CD4-positive, alpha-beta T cell treated with Interleukin-12 subunit alpha and Interleukin-12 subunit beta, for 1 hour (primary cell): ENCODE data around the gene RASSF6.
A peak's percentile ranks its signal among the peaks of the same experiment; 100 is the strongest.
"Not testable (repeated sequence)": the region's sequence is repeated elsewhere in the genome, so short reads cannot be mapped to it uniquely, and the experiment has no call there.

Experiments
- DNase-seq: peaks from one replicate; pipeline ENCODE4 v3.0.0-alpha.2; 2020

Gene RASSF6, protein sequence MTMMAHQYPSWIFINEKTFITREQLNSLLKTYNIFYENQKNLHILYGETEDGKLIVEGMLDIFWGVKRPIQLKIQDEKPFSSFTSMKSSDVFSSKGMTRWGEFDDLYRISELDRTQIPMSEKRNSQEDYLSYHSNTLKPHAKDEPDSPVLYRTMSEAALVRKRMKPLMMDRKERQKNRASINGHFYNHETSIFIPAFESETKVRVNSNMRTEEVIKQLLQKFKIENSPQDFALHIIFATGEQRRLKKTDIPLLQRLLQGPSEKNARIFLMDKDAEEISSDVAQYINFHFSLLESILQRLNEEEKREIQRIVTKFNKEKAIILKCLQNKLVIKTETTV

DNA sequence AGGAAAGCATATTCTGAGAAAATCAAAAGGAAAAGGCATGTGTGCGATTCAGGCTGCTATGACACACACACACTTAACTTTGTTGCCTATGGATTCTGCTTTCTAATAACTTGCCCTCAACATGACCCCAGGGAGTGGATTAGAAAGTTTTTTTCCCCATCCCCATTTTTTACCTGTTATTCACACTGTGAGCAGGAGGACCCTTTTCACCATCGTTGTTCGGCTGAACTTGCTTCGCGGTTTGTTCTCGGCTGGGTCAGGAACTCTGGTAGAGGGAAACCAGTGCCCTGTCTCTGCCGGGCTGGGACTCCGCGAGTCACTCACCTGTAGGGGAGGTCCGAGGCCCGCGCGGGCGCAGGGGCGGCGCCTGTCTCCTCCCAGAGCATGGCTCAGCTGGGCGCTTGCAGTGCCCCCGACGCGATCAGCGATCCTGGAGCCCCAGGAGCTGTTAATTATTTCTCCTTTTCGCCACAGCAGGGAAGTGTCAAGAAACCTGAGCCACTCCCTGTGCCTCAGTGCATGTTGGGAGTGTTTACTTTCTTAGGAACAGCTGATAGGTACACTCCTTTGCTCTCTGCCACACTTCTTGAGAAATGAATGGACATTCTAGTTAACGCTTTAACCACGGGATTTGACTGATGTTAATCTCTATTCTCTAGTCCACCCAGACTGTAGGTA is at the start of gene RASSF6:
Gene RASSF6 (minus strand): TSS at position 322 of the 678 bp plus-strand sequence. CDS start 8,641 bp downstream, outside the sequence.
- DNase-seq: peak; percentile 6

DNA sequence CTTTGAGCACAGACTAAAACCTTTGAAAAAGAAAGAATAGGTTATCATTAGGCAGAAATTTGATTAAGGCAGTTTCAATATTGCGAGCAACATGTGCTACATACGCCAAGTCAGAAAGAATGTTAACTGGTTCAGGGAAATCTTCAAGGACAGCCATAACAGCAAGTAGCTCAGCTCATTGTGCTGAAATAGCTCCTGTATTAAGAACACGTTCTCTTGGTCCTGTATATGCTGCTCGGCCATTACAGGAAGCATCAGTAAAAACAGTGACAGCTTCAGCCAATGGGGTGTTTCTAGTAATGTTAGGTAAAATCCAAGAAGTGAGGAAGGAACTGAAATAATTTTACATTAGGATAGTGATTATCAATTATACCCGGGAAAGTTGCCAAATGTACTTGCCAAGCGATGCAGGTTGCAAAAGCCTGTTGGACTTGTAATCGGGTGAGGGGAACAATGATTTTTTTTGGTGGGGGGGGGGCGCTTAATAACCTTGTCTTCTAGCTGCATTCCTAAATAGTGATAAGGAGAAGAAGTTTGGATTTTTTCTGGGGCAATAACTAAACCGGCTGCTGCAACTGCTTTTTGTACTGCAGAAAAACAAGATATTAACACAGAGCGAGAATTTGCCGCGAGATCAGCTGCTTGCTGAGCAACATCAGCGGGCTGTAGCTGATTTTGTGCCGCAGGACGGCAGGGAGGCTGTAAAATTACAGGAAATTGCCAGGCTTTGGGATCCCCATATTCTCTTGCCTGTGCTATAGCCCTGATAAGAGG is 49.4 kb upstream of the RASSF6 start:
- no peak for DNase-seq

DNA sequence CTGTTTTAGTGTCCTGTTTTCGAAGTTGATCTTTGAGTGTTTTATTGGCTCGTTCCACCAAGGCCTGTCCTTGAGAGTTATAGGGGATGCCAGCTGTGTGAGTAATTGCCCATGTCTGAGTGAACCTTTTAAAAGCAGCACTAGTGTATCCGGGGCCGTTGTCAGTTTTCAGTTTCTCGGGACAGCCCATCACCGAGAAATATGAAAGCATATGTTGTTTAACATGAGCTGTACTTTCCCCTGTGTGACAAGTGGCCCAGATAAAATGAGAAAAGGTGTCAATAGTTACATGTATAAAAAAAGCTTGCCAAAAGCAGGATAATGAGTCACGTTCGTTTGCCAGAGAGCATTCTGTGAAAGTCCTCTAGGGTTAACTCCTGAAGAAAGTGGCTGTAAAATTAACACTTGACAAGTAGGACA is 48.6 kb upstream of the RASSF6 start:
- DNase-seq: no peak

DNA sequence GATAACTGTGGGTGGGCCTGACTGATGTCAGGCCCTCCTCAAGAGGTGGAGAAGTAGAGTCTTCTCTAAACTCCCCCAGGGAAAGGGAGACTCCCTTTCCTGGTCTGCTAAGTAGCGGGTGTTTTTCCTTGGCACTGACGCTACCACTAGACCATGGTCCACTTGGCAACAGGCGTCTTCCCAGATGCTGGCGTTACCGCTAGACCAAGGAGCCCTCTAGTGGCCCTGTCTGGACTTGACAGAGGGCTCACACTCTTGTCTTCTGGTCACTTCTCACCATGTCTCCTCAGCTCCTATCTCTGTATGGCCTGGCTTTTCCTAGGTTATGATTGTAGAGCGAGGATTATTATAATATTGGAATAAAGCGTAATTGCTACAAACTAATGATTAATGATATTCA is 45.7 kb upstream of the RASSF6 start:
- not testable (repeated sequence) for DNase-seq

DNA sequence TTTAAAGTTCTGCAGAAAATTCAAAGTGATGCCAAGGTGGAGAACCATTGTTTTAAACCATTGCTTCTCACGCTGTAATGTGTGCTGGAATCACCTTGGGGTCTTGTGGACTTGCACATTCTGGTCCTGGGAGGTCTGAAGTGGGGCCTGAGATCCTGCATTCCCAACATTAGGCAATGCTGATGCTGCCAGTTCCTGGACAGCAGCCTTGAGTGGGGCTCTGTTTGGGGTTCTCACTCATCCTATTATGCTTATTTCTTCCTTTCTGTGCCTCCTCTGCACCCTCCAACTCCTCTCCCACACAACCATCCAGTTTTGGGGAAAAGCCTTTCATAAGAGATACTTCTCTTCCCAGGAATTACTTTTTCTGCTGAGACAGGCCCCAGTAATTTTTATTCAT is 44.2 kb upstream of the RASSF6 start:
- no peak for DNase-seq

DNA sequence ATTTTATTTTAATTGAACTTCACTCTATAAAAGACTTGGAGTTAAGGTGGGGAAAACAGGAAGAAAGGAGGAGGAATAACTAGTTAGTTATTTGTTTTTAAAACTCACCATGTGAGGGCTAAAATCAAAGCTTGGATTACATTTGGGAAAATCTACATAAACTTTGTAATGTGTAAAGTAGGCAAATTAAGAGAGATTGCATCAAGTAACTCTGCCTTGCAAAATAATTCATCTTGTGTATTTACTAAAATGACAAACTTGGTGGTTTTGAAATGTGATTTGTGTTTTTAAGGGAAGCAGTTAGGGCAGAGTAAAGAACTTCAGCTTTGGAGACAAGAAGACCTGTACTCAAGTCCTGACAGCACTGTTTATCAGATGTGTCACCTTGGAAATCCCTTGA is 43.3 kb upstream of the RASSF6 start:
- DNase-seq: no peak

DNA sequence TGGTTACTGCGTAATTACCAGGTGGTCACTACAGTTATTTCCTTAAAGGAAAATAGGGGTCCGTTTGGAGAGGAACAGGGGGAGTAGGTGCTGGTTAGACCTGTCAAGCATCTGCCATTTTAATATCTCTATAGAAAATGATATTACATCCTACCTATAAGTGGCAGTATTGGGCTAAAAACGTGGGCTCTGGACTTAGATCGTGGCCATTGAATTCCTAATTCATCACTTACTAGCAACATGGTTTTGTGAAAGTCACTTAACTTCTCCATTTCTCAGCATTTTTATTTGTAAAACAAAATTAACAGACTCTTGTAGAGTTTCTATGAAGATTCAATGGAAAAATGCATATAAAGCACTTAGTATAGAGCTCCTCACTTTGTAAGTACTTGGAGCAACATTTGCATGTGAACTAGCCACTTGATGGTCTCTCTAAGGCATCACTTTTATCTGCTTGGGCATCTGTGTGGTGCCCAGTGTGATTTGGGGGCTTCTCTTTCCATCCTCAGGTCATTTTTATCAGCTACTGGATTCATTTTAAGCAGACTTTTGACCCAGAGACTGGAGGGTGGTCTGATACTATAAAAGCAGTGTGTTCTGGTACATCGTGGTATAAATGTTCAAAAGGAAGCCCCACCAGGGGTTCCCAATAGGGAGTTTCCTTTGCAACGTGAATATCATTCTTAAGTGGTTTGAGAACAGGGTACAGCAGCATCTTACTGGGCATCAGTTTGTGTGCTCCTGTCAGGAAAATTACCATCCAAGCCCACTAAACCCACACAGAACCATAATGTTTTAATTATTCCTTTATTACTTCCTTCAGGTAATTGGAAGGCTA is 42.7 kb upstream of the RASSF6 start:
- no peak for DNase-seq

DNA sequence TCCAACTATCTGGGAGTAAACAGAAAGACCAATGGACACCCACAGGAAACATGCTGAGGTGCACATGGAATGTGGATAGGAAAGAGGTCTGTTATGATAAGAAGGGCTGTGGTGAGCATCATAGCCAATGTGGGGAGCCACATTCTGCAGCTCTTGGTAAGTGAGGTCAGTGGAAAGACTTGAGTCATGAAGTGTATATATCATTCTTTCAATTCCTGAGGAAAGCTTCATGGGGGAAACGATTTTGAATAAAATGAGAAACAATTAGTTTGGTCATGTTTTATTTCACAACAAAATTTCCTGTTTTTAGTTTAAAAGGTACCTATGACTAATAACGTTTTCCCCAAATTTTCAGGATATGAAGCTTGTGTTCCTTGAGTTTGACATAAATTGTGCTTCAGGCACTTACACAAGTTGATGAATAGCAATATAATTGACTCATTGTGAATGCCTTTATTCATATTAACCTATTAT is 41.4 kb upstream of the RASSF6 start:
- DNase-seq: no peak

DNA sequence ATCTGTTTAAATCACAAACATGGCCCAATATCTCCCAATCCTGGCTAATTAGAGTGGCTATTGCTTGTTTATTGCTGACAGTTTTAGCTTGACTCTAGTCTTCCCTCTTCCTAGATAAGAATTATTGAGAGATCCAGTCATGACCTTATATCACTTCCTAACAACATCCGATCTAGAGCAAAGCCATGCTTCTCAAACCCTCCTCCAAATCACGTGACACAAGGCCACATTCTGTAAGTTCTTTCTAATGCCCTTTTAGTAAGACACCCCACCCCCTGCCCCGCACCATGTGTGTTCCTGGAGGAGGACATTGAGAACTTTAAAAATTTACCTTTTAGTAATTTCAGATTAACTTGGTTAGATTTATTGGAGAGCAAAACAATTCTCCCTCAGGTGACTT is 40.6 kb upstream of the RASSF6 start:
- DNase-seq: no peak

DNA sequence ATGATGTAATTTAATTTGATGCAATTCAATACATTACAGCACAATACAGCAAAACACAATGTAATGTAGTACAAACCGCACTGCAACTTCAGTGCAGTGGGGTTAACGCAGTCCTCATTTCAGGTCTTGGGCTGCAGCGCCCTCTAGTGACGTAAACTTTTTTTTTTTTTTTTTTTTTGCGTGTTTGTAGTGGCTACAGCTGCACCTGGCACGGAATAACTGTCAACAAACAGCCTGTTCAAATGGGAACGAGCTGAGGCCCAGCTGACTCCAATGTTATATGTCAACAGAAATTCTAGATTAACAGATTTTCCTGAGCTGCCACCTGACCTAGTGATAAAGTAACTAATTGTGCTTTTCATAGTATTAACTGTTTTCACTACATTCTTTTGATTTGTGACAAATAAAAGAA is 33.5 kb upstream of the RASSF6 start:
- DNase-seq: peak; percentile 11

DNA sequence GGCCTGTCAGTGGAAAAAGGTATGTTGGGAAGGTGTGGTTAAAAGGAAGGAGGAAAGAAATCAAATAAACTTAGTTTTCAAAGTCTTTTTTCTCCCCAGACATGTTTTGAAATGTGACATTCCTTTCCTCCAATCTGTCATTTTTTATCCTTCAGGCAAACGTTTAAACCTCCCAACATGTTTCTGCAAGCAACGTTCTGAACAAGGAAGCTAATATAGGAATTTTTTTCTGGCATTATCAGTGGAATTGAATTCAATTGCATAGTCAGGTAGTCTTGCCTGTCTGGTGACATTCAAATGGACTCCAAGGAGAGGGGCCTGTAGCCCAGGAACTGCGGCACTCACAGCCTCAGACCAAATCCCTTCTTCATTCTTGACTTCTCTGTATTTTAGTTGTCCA is 30.0 kb upstream of the RASSF6 start:
- no peak for DNase-seq

DNA sequence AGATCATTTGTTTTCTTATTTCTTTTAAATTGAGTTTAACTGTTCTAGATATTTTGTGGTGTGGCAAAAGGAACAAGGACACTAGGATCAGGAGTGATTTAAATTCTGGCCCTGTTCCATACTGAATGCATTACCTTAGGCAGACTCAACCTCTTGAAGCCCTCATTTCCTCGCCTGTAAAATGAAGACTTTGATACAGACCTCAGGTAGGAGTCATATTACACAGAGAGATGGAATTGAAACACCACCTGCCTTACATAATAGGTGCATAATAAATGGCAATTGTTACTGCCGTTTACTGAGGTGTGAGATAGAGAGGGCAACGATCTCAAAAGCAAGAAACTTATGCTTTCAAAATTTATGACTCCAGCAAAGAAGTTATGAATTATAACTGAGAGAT is 28.2 kb upstream of the RASSF6 start:
- DNase-seq: no peak

DNA sequence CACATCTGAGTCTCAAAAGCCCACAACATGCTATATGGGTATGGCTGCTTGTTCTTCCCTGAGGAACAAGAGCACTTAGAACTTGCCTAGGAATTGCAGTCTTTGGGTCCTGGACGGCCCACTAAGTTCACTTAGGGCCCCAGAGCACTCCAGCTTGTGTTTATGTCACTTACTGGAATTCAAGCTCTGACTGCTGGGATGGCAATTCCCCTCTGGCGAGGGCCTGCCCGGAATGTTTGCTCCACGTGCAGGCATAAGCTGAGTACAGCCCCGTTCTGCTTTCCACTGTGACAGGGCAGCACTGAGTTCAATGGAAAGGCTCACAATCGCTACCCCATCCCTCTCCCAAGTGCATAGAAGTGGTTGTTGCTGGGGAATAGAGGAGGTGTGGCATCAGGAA is 25.9 kb upstream of the RASSF6 start:
- DNase-seq: no peak

DNA sequence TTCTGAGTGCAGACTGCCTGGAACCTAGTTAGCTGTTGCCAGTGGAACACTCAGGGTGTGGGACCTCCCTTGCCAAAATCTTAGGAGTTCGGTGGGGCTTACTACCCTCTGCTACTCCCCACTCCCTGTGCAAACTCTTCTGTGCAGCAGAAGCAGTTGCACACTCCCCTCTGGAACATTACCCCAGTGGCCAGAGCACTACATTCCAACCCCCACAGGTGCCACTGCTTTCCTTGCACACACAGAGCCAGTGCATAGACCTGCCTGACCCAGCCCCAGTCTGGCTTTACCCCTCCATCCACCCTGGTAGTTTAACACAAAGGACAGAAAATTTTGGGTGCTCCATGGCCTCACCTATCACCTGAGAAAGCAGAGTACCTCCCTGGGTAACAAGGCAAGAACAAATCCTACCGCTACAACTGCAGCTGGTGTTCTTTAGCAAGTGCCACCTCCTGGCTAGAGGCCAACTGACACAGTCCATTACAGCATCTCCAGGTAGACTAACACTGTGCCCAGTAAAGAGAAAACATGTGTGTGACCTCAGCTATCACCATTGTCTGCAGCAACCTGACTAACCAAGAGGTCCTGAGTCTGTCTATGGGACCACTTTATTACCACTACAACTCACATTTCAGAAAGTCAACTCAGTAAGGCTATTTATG is 11.5 kb upstream of the RASSF6 start:
- no peak for DNase-seq

DNA sequence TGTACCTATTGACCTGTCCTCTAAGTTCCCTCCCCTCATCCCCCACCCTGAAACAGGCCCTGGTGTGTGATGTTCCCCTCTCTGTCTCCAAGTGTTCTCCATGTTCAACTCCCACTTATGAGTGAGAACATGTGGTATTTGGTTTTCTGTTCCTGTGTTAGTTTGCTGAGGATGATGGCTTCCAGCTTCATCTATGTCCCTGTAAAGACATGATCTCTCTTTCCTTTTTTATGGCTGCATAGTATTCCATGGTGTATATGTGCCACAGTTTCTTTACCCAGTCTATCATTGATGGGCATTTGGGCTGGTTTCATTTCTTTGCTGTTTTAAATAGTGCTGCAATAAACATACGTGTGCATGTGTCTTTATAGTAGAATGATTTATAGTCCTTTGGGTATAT is 8.6 kb upstream of the RASSF6 start:
- not testable (repeated sequence) for DNase-seq

DNA sequence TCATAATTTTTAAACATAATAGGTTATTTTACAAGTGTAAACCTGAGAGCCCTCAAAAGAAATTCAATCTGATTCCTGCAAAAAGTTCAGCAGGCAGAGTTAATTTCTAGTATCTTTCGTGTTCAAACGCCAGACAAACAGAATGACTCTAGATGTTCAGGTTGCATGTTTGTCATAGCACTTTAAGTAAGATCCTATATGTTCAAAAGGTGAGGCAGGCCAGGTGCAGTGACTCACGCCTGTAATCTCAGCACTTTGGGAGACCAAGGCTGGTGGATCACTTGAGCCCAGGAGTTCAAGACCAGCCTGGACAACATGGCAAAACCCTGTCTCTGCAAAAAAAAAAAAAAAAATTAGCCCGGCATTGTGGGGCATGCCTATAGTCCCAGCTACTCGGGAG is 1.1 kb upstream of the RASSF6 start:
- no peak for DNase-seq

DNA sequence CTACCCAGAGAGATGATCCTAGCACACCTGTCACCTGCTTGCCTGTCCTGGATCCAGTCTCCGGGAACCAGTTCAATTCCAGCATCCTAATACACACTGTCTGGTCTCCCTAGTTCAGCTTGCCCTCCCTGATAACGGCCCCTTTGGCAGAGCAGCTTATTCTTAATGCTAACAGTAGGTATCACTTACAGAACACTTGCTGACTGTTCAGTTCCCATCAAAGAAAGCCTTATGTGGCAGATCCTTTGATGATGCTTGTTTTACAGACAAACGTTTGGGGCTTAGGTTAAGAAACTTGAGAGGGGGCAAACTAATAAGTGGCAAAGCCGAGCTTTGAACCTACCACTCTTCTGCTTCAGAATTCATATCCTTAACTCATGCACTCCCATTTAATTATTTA is 890 bp downstream of the RASSF6 start:
- DNase-seq: no peak

DNA sequence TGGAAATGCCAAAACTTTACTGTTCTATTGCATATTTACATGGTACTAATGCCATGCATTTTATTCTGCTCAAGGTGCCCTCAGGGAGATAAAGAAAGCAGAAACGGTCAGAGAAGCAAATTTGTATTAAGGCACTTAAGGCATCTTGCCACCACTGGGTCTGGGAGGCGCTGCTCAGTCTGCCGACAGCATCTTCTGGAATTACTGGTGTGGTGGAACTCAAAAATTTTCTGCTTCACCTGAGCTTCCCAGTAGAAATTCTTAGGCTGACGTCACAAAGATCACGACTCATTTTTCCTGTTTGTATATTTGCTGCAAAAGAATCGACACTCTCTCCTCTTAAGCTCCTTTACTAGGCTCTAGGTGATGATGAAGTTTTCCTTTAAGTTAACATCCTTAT is 3.0 kb downstream of the RASSF6 start:
- no peak for DNase-seq

DNA sequence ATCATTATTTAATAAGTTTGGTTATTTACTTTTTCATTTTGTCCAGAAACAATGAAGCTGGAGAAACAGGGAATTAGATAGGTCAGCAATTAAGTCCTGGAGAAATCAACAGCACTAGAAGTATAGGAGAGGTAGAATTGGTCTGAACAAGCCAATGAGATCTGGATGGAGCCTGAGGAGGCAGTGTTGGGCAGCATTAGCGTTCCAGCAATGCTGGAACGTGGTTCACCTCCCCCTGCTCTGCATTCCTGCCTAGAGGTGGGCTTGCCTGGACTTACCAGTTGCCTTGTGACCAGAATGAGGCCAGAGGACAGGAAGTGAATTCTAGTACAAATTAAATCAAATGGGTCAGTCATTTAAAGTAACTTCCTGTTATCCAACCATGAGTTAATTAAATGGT is 4.6 kb downstream of the RASSF6 start:
- DNase-seq: no peak

DNA sequence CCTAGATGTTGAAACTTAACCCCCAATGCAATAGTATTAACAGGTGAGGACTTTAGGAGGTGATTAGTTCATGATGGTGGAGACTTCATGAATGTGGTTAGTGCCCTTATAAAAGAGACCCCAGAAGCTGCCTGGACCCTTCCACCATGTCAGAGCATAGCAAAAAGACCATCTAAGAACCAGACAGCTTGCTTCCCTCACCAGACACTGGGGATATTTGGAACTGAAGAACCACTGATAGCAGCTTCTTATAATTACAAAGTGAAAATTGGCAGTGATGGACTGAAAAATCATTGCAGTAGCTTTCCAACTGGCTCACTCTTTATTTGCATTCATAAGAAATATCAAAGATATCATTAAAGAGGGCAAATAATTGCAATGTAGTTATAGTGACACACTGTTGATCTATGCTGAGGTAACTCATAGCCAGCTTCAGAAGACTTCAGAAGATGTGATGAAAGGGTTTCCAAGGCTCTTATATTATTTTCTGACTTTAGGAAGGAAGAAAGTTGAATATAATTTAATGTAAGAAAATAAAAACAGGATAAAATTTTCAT is 5.8 kb downstream of the RASSF6 start:
- no peak for DNase-seq

DNA sequence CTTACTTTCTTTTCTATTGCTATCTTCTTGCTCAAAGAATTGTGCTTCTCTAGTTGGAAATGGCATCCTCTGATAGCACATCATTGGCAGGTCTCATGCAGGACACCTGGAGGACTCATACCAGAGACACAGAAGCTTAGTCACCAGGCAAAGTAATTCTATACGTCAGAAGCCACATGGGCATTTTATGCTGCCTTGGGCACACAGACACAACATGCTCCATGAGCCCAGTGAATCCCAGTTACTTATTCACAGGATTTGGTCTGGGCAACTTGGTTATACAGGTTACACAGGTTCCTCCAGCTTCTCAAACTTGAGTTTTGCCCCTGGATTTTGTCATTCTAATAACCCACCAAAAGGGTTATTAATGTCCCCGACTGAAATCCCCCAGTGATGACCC is 7.1 kb downstream of the RASSF6 start:
- DNase-seq: no peak

DNA sequence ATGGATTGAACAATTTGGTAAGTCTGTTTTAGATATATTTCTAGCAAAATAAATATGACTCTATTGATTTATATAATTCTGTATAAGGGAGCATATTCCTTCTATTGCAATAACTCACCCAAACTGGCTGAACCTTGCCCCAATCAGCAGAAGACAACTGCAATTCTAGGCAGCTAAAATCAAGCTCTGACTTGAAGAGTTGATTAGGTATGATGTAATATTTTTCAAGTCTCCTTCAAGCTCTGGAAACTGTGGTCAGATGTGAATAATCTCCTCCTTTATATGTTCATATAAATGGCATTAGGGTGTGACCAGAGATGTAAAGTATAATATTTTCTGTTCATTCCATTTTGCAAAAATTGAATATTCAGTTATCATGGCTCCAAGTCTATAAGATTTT is 8.2 kb downstream of the RASSF6 start:
- no peak for DNase-seq
